Measurements from ENCODE around the gene FOXI1.

The FOXI1 gene

GRCh38 chr5:170059221-170059620 is 46.5 kb upstream of the FOXI1 start:
- Histone ChIP-seq H3K9me2 (replicated peaks; ENCODE audit: insufficient read depth, low read length) (no peaks in the 10 kb centered on the region), H3K27ac (ENCODE audit: low read depth, low read length) (no peak overlapping the region), H3K9ac (ENCODE audit: low read length) (no peak overlapping the region), H3K9me3 (ENCODE audit: insufficient read depth, low read length) (no peaks in the 10 kb centered on the region), H3K27me3 (ENCODE audit: low read length) (no peaks in the 10 kb centered on the region), H3K4me2 (ENCODE audit: low read depth, low read length, poor library complexity, severe bottlenecking) (no peak overlapping the region), H3K4me3 (ENCODE audit: insufficient read depth, low read length, poor library complexity, severe bottlenecking) (no peak overlapping the region), H2AFZ (ENCODE audit: low read depth, low read length, severe bottlenecking) (no peak overlapping the region), H3F3A (ENCODE audit: insufficient read depth) (no peaks in the 10 kb centered on the region), H3K79me2 (ENCODE audit: insufficient read depth, low read length) (no peaks in the 10 kb centered on the region), H3K36me3 (ENCODE audit: low read length) (0 out of 2 replicates have a peak, but pooled peaks cover 13% of the 10 kb centered on the region), H4K20me1 (ENCODE audit: low read depth, low read length) (no peaks in the 10 kb centered on the region)
- TF ChIP-seq EZH2phosphoT487 (conservative IDR thresholded peaks at IDR 0.05; ENCODE audit: low read length) (no peak), CTCF (IDR thresholded peaks at IDR 0.05; ENCODE audit: insufficient read depth, low read length, poor library complexity, severe bottlenecking) (no peak)

- Histone ChIP-seq H3K9me2 (replicated peaks; ENCODE audit: insufficient read depth, low read length) (no peaks in the 10 kb centered on the region), H2AFZ (ENCODE audit: low read depth, low read length, severe bottlenecking) (no peak overlapping the region), H3K9ac (ENCODE audit: low read length) (no peak overlapping the region), H3K4me3 (ENCODE audit: insufficient read depth, low read length, poor library complexity, severe bottlenecking) (no peak overlapping the region), H3K36me3 (ENCODE audit: low read length) (peaks cover 12% of the 10 kb centered on the region; the same call in 1 of the 2 replicates), H4K20me1 (ENCODE audit: low read depth, low read length) (no peaks in the 10 kb centered on the region), H3K27me3 (ENCODE audit: low read length) (no peaks in the 10 kb centered on the region), H3K27ac (ENCODE audit: low read depth, low read length) (no peak overlapping the region), H3K79me2 (ENCODE audit: insufficient read depth, low read length) (no peaks in the 10 kb centered on the region), H3K4me2 (ENCODE audit: low read depth, low read length, poor library complexity, severe bottlenecking) (no peak overlapping the region), H3F3A (ENCODE audit: insufficient read depth) (no peaks in the 10 kb centered on the region), H3K9me3 (ENCODE audit: insufficient read depth, low read length) (no peaks in the 10 kb centered on the region)
- TF ChIP-seq CTCF (IDR thresholded peaks at IDR 0.05; ENCODE audit: insufficient read depth, low read length, poor library complexity, severe bottlenecking), result no peak
- no peak for TF ChIP-seq EZH2phosphoT487 (conservative IDR thresholded peaks at IDR 0.05; ENCODE audit: low read length)
These were observed 38.5 kb upstream of the FOXI1 start for GRCh38 chr5:170067152-170067551.

GRCh38 chr5:170067574-170068170 is 38.0 kb upstream of the FOXI1 start:
- no peak overlapping the region for H2AFZ ChIP-seq (ENCODE audit: low read depth, low read length, severe bottlenecking)
- H3K27me3 ChIP-seq (ENCODE audit: low read length), result no peaks in the 10 kb centered on the region
- H3K9ac ChIP-seq (ENCODE audit: low read length), result no peak overlapping the region
- no peak overlapping the region for H3K4me3 ChIP-seq (ENCODE audit: insufficient read depth, low read length, poor library complexity, severe bottlenecking)
- no peaks in the 10 kb centered on the region for H3F3A ChIP-seq (ENCODE audit: insufficient read depth)
- no peaks in the 10 kb centered on the region for H3K9me3 ChIP-seq (ENCODE audit: insufficient read depth, low read length)
- TF ChIP-seq CTCF (IDR thresholded peaks at IDR 0.05; ENCODE audit: insufficient read depth, low read length, poor library complexity, severe bottlenecking), result no peak
- no peak for TF ChIP-seq EZH2phosphoT487 (conservative IDR thresholded peaks at IDR 0.05; ENCODE audit: low read length)
- H3K4me2 ChIP-seq (ENCODE audit: low read depth, low read length, poor library complexity, severe bottlenecking), result no peak overlapping the region
- no peaks in the 10 kb centered on the region for H4K20me1 ChIP-seq (ENCODE audit: low read depth, low read length)
- no peaks in the 10 kb centered on the region for H3K9me2 ChIP-seq (replicated peaks; ENCODE audit: insufficient read depth, low read length)
- H3K79me2 ChIP-seq (ENCODE audit: insufficient read depth, low read length), result no peaks in the 10 kb centered on the region
- peaks cover 12% of the 10 kb centered on the region; the same call in 1 of the 2 replicates for H3K36me3 ChIP-seq (ENCODE audit: low read length)
- no peak overlapping the region for H3K27ac ChIP-seq (ENCODE audit: low read depth, low read length)
